K562 (cell line): ENCODE measurements around the gene IDI2. TPM values are rescaled to one million over a fixed set of nuclear protein-coding genes. Genes with fewer than 3 reads are reported as not detected.

Source experiments
- ATAC-seq: fragments of 200-7000 bp; cut with Tn5 transposase; 3 replicates; pipeline ENCODE4 v1.9.1; 2020; ENCODE audit warnings: moderate library complexity
- BruUV-seq: library from RNA; stranded (reverse); fragments of 400-500 nt; replicated peaks from 2 replicates; lab custom pipeline; 2021; lab: Mats Ljungman, UMichigan
- CTCF ChIA-PET: fragments of 300-600 bp; formaldehyde crosslinking; extraction: SDS; loops from one replicate; lab custom pipeline; 2021; ENCODE audit warnings: low intra/inter-chr PET ratio; lab: Yijun Ruan, JAX
- POLR2A ChIA-PET: fragments of 300-600, 350-650 bp; sonication (Branson Sonifier 250); formaldehyde crosslinking; extraction: SDS; loops from one replicate; lab custom pipeline; 2021; ENCODE audit warnings: antibody characterized with exemption, inconsistent platforms; lab: Yijun Ruan, JAX
- DNase-seq, 4 experiments: peaks; one replicate each; pipeline versions ENCODE4 v3.0.0 to v3.0.0-alpha.2; 2011 to 2018; ENCODE audit warnings: low spot score in 3 of 4, mixed read lengths in 3 of 4; ENCODE audit errors: extremely low read depth in 1 of 4
- FAIRE-seq: peaks from 2 replicates; lab custom pipeline; 2011; peaks lifted over from hg19 to GRCh38; lab: Jason Lieb, UNC
- H2AFZ ChIP-seq: 2 replicates; pipeline ENCODE4 v1.6.0; 2011; ENCODE audit warnings: low read depth, low read length, control low read depth, inconsistent platforms
- H3K27ac ChIP-seq: fragments of 200-600 bp; 3 replicates; pipeline ENCODE4 v1.8.0; 2011; ENCODE audit warnings: low read depth, mild to moderate bottlenecking, control low read depth, inconsistent platforms, low read length, moderate library complexity, mixed read lengths; ENCODE audit errors: extremely low read depth
- H3K27me3 ChIP-seq, 2 experiments: fragments of 300-600 bp in 1 of 2; 2 replicates in 1 of 2; 3 replicates in 1 of 2; pipeline versions ENCODE4 v1.6.0 to v1.8.0; 2011; ENCODE audit warnings: inconsistent platforms in 2 of 2, low read length in 2 of 2, mild to moderate bottlenecking in 1 of 2, mixed read lengths in 1 of 2, moderate library complexity in 1 of 2; ENCODE audit not compliant: control insufficient read depth in 2 of 2, insufficient read depth in 2 of 2
- H3K36me3 ChIP-seq: fragments of 300-600 bp; 3 replicates; pipeline ENCODE4 v1.8.0; 2011; ENCODE audit warnings: mild to moderate bottlenecking, low read length, inconsistent platforms; ENCODE audit not compliant: control insufficient read depth, insufficient read depth
- H3K4me1 ChIP-seq, 2 experiments: fragments of 200-600 bp in 1 of 2; replicated peaks in 1 of 2; 2 replicates in 1 of 2; 3 replicates in 1 of 2; pipeline versions ENCODE4 v1.5.1 to v1.8.0; 2011; ENCODE audit warnings: inconsistent platforms in 2 of 2, low read length in 2 of 2, mild to moderate bottlenecking in 1 of 2, mixed read lengths in 1 of 2, moderate library complexity in 1 of 2; ENCODE audit not compliant: control insufficient read depth in 2 of 2, insufficient read depth in 2 of 2
- H3K4me2 ChIP-seq: 2 replicates; pipeline ENCODE4 v1.6.1; 2011; ENCODE audit warnings: low read length, control low read depth, inconsistent platforms, mixed read lengths; ENCODE audit not compliant: insufficient read depth
- H3K4me3 ChIP-seq: fragments of 200-600 bp; sonication (generic), shearing (Covaris generic); 2 replicates; pipeline ENCODE4 v1.5.1; 2016; ENCODE audit warnings: control low read depth, inconsistent platforms
- H3K79me2 ChIP-seq: fragments of 200-600 bp; 3 replicates; pipeline ENCODE4 v1.8.0; 2011; ENCODE audit warnings: low read length, inconsistent platforms; ENCODE audit not compliant: control insufficient read depth, insufficient read depth
- H3K9ac ChIP-seq, 2 experiments: 2 replicates each; pipeline versions ENCODE4 v1.6.0 to v1.6.1; 2011; ENCODE audit warnings: low read depth in 2 of 2, low read length in 2 of 2, control low read depth in 1 of 2, inconsistent platforms in 1 of 2, mild to moderate bottlenecking in 1 of 2, mixed read lengths in 1 of 2; ENCODE audit not compliant: insufficient read depth in 1 of 2
- H3K9me1 ChIP-seq: one replicate; pipeline ENCODE4 v1.6.0; 2011; ENCODE audit warnings: inconsistent platforms, mild to moderate bottlenecking, low read length, moderate library complexity; ENCODE audit not compliant: control insufficient read depth, insufficient read depth
- H3K9me3 ChIP-seq: replicated peaks from 2 replicates; pipeline ENCODE4 v1.5.1; 2011; ENCODE audit warnings: low read depth, low read length, inconsistent platforms; ENCODE audit not compliant: control insufficient read depth, insufficient read depth
- H4K20me1 ChIP-seq: replicated peaks from 2 replicates; pipeline ENCODE4 v1.6.1; 2011; ENCODE audit warnings: low read length, inconsistent platforms, mixed read lengths; ENCODE audit not compliant: control insufficient read depth, insufficient read depth
- ASH1L ChIP-seq: fragments of 450-650 bp; IDR thresholded peaks from 2 replicates; pipeline ENCODE4 v1.6.1; 2018; ENCODE audit warnings: borderline replicate concordance, mild to moderate bottlenecking, low read depth; ENCODE audit not compliant: partially characterized antibody
- BRCA1 ChIP-seq, 2 experiments: fragments of 450-650 bp in 1 of 2; sonication (generic) in 1 of 2; formaldehyde crosslinking in 1 of 2; IDR thresholded peaks; 2 replicates each; pipeline versions ENCODE4 v1.5.0 to v1.6.1; 2017 to 2020; ENCODE audit warnings: mild to moderate bottlenecking in 1 of 2, missing genetic modification reagents in 1 of 2
- CBFB ChIP-seq: sonication (generic); formaldehyde crosslinking; IDR thresholded peaks from 2 replicates; pipeline ENCODE4 v1.4.0; 2020; ENCODE audit warnings: mild to moderate bottlenecking, missing genetic modification reagents
- CREBBP ChIP-seq: IDR thresholded peaks from one replicate; pipeline ENCODE4 v1.6.1; 2012; ENCODE audit warnings: low read depth, mild to moderate bottlenecking, control low read depth, inconsistent platforms, low read length
- NONO ChIP-seq, 2 experiments: fragments of 200-400 bp in 1 of 2; fragments of 450-650 bp in 1 of 2; formaldehyde crosslinking in 1 of 2; IDR thresholded peaks; 2 replicates each; pipeline ENCODE4 v1.6.1; 2017; ENCODE audit warnings: low read depth in 2 of 2, mild to moderate bottlenecking in 2 of 2, moderate library complexity in 2 of 2, low read length in 1 of 2
- SLC30A9 ChIP-seq: fragments of 250-450 bp; sonication (Bioruptor Pico); IDR thresholded peaks from 2 replicates; pipeline ENCODE4 v1.8.0; 2022; ENCODE audit warnings: mild to moderate bottlenecking, moderate library complexity
- SUPT5H ChIP-seq: fragments of 450-650 bp; IDR thresholded peaks from 2 replicates; pipeline ENCODE4 v1.6.1; 2016
- ZNF175 ChIP-seq: fragments of 200-800 bp; sonication (Bioruptor generic); IDR thresholded peaks from 2 replicates; pipeline ENCODE4 v1.6.1; 2016; ENCODE audit warnings: low read depth, mild to moderate bottlenecking, missing genetic modification characterization, missing compliant biosample characterization
- ZNF24 ChIP-seq: fragments of 450-650 bp; IDR thresholded peaks from 2 replicates; pipeline ENCODE4 v1.6.1; 2016
- ZNF551 ChIP-seq: fragments of 250-450 bp; sonication (Bioruptor Pico); IDR thresholded peaks from 2 replicates; pipeline ENCODE4 v1.5.0; 2021; ENCODE audit warnings: mild to moderate bottlenecking, moderate library complexity
- ZNF766 ChIP-seq: fragments of 200-800 bp; sonication (Bioruptor generic); conservative IDR thresholded peaks from 2 replicates; pipeline ENCODE4 v1.6.1; 2016; ENCODE audit warnings: missing genetic modification characterization, missing compliant biosample characterization
- WGBS: fragments of 100-300 bp; shearing (Covaris generic); methylation state at CpG from one replicate; pipeline ENCODE4 v1.1.6; 2016; ENCODE audit warnings: low coverage, mixed read lengths; ENCODE audit not compliant: insufficient coverage; ENCODE audit errors: missing lambda C conversion rate; 5-methylcytosine and 5-hydroxymethylcytosine counted together
- in situ Hi-C: fragments of 300-500 bp; cut with MboI; formaldehyde crosslinking; loops from 4 replicates; pipeline ENCODE4 v1.15.0; 2018; ENCODE audit warnings: inconsistent platforms, mixed read lengths
- intact Hi-C: fragments of 100-400 bp; cut with micrococcal nuclease; formaldehyde crosslinking; loops from 2 replicates; pipeline ENCODE4 v1.14.2; 2022
- polyA plus RNA-seq, 8 experiments: library from polyadenylated mRNA; depleted of rRNA in 4 of 8; stranded (reverse) in 5 of 8; unstranded in 3 of 8; fragments of >200 nt; fragmentation: Nextera tagmentation in 2 of 8; fragmentation: Illumina TruSeq in 1 of 8; extraction: Ambion mirVana in 2 of 8; extraction: Trizol in 1 of 8; gene quantifications; 2 replicates each; pipeline versions ENCODE4 v1.2.1 to v1.2.3, GENCODE V29; 2011 to 2014; ENCODE audit warnings: inconsistent platforms in 1 of 8, missing spikeins in 1 of 8
- total RNA-seq, 7 experiments: library from RNA; depleted of rRNA in 6 of 7; stranded (reverse); fragments of >200 nt in 6 of 7; fragmentation: Illumina TruSeq in 2 of 7; extraction: Trizol in 2 of 7; gene quantifications; 2 replicates each; pipeline versions ENCODE4 v1.2.1 to v1.2.3, GENCODE V29; 2011 to 2021; ENCODE audit warnings: low replicate concordance in 1 of 7
- TF ChIP-seq, protein P1 (sequence below): fragments of 450-650 bp; IDR thresholded peaks from 2 replicates; pipeline ENCODE4 v1.6.1; 2016; ENCODE audit warnings: low read depth, mild to moderate bottlenecking, moderate library complexity
- TF ChIP-seq, protein P2 (sequence below): fragments of 450-650 bp; IDR thresholded peaks from 2 replicates; pipeline ENCODE4 v1.6.1; 2014; ENCODE audit warnings: low read depth, mild to moderate bottlenecking, moderate library complexity, borderline replicate concordance
- TF ChIP-seq, protein P3 (sequence below): fragments of 250-450 bp; sonication (Bioruptor Pico); IDR thresholded peaks from 2 replicates; pipeline ENCODE4 v1.5.1; 2021; ENCODE audit warnings: mild to moderate bottlenecking
- TF ChIP-seq, protein P4 (sequence below): fragments of 450-650 bp; formaldehyde crosslinking; conservative IDR thresholded peaks from 2 replicates; pipeline ENCODE4 v1.4.0; 2022; ENCODE audit warnings: mild to moderate bottlenecking, missing genetic modification characterization

IDI2 gene
- total and polyA plus RNA-seq, 9 of the 15 experiments (the other 6 are each of a cell fraction or from before 2014, with no cell fraction given): not detected

DNA sequence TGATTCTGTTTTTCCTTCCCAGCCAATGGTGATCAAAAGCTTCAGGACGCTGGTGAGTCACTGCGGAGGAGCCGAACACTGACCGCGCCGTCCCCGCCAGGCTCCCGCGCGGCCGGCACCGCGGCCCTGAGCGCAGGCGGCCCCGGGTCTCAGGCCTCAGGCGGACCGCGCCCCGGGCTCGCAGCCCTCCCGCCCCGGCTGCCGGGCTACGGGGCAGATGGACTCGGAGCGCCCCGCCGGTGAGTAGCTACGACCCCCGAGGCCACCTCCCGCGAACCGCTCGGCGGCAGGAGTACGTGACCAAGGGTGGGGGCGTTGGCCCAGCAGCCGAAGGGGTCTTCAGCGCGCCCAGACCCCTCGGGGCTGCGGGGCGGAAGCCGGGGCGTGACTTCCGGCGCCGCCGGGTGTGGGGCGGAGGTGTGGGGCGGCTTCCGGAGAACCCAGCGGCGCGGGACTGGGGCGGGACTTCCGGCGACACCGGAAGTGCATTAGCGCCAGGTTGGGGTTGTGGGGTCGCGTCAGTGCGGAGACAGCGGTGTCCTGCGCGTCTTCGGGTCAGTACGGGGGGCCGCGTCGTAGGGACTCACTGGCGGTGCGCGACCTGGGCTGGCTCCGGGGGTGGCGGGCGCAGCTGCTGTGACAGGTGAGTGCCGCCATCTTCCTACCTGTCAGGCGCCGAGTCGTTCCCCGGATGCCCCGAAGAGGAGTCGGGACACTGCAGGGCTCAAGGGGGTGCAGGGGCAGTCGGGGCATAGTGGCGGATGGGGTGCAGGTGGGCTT, 30.9 kb upstream of the IDI2 start, which contains the start of gene WDR37 (continued):
- TF ChIP-seq, protein P1, sequence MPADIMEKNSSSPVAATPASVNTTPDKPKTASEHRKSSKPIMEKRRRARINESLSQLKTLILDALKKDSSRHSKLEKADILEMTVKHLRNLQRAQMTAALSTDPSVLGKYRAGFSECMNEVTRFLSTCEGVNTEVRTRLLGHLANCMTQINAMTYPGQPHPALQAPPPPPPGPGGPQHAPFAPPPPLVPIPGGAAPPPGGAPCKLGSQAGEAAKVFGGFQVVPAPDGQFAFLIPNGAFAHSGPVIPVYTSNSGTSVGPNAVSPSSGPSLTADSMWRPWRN: no peak
- TF ChIP-seq ASH1L (no peak), CREBBP (no peak), SLC30A9 (CRISPR knock-in tag) (no peak), ZNF24 (no peak)

DNA sequence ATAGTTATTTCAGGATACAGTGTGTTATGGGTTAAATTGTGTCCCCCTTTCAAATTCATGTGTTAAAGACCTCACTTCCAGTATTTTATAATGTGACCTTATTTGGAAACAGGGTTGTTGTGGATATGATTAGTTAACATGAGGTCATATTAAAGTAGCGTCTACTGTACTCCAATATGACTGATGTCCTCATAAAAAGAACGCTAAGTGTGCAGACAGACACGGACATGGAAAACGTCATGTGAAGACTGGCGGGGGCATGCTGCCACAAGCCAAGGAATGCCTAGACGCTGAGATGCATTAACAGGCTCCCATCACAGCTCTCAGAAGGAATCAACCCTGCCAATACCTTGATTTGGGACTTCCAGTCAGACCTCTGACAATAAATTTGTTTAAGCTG, 29.0 kb upstream of the IDI2 start:
- CTCF ChIA-PET: no interaction called here
- Histone ChIP-seq H4K20me1 (peaks cover 11% of the 10 kb centered on the region), H3K27ac (no peak overlapping the region), H3K9ac (peak overlapping the region in 1 of 2 experiments; percentile 86; a peak in 2 of 4 replicates), H2AFZ (no peak overlapping the region), H3K79me2 (peaks cover 85% of the 10 kb centered on the region), H3K4me1 (peaks cover 12 to 24% of the 10 kb centered on the region in 2 experiments; a peak in 4 of 5 replicates), H3K36me3 (peaks cover 56% of the 10 kb centered on the region), H3K9me3 (no peaks in the 10 kb centered on the region), H3K27me3 (no peaks in the 10 kb centered on the region), H3K9me1 (no peaks in the 10 kb centered on the region), H3K4me3 (peak overlapping the region; percentile 94; the same call in 1 of the 2 replicates), H3K4me2 (peak overlapping the region; percentile 38)
- ATAC-seq: no peak
- in situ Hi-C loops: no loop called here
- DNase-seq: no peak
- WGBS: 66% methylated on average over 6 of the region's 6 CpGs
- BruUV-seq: TSS peak; percentile 47
- FAIRE-seq: no peak
- POLR2A ChIA-PET: no interaction called here
- intact Hi-C loops: loop anchor here (10.0 kb wide), 1 partner anchor 120 kb away; the partner anchor contains the start of gene LARP4B
- TF ChIP-seq SUPT5H (no peak), ZNF175 (no peak), ZNF766 (CRISPR knock-in tag) (no peak), NONO (IDR thresholded peaks at IDR 0.05; ENCODE audit: low read depth in 2 of 2, low read length in 1 of 2) (no peak), ZNF551 (CRISPR knock-in tag) (no peak), BRCA1 (IDR thresholded peaks at IDR 0.05) (no peak), BRCA1 (CRISPR knock-in tag; IDR thresholded peaks at IDR 0.05) (no peak), CBFB (CRISPR knock-in tag) (no peak)
- TF ChIP-seq, protein P2, sequence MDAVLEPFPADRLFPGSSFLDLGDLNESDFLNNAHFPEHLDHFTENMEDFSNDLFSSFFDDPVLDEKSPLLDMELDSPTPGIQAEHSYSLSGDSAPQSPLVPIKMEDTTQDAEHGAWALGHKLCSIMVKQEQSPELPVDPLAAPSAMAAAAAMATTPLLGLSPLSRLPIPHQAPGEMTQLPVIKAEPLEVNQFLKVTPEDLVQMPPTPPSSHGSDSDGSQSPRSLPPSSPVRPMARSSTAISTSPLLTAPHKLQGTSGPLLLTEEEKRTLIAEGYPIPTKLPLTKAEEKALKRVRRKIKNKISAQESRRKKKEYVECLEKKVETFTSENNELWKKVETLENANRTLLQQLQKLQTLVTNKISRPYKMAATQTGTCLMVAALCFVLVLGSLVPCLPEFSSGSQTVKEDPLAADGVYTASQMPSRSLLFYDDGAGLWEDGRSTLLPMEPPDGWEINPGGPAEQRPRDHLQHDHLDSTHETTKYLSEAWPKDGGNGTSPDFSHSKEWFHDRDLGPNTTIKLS: no peak
- TF ChIP-seq, protein P3, sequence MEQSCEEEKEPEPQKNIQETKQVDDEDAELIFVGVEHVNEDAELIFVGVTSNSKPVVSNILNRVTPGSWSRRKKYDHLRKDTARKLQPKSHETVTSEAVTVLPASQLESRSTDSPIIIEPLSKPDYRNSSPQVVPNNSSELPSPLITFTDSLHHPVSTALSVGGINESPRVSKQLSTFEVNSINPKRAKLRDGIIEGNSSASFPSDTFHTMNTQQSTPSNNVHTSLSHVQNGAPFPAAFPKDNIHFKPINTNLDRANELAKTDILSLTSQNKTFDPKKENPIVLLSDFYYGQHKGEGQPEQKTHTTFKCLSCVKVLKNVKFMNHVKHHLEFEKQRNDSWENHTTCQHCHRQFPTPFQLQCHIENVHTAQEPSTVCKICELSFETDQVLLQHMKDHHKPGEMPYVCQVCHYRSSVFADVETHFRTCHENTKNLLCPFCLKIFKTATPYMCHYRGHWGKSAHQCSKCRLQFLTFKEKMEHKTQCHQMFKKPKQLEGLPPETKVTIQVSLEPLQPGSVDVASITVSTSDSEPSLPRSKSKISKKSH (CRISPR knock-in tag): no peak
- TF ChIP-seq, protein P4, sequence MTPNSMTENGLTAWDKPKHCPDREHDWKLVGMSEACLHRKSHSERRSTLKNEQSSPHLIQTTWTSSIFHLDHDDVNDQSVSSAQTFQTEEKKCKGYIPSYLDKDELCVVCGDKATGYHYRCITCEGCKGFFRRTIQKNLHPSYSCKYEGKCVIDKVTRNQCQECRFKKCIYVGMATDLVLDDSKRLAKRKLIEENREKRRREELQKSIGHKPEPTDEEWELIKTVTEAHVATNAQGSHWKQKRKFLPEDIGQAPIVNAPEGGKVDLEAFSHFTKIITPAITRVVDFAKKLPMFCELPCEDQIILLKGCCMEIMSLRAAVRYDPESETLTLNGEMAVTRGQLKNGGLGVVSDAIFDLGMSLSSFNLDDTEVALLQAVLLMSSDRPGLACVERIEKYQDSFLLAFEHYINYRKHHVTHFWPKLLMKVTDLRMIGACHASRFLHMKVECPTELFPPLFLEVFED (CRISPR knock-in tag): no peak
